ENCODE measurements around the gene MACROD1. TPM values are rescaled to one million over a fixed set of nuclear protein-coding genes. Genes with fewer than 3 reads are reported as not detected.

MACROD1 gene
- total RNA-seq, 2 donors from 2014 or later: 50.7 to 59.0 TPM

DNA sequence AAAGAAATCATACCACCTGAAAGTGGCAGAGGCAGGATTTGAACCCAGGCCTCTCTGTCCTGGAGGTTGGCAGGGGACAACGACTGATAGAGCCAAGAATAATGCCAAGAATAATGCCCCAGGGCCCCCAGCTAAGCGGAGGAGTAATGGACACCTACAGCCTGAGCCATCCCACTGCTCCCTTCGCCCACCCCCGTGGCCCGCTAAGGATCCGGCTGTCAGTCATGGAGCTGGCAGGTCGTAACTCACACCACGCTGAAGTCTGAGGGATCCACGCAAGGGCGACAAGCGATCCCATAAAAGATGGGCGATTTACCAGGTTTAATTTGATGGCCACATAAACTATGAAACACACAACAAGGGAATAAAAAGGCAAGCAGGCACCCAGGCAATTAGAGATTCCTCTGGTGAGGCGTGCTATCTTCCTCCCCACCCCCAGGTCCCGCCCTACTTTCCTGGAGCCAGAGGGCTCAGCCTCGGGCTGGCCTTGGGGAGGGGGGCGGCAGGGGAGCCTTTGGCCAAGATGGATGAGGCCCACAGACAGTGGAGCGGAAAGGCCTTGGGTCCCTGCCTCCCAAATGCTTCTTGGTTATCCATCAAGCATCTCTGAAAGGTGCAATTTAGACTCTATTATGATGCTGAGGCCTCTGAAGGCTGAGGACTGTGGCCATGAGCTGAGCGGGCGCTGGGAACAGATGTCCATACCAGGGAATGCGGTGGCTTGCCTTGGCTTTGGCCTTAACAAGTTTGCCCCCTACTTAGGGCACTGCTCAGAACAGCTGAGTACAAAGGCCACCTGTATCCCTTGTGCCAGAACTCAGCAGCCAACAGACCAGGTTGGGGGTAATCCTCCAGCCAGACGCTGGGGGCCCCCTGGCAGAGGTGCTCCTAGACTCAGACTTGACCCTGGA lies 55.2 kb downstream of the MACROD1 start:
- Histone ChIP-seq H3K9me3 (no peaks in the 10 kb centered on the region), H3K36me3 (no peaks in the 10 kb centered on the region), H3K27me3 (no peaks in the 10 kb centered on the region), H3K4me1 (no peaks in the 10 kb centered on the region), H3K27ac (no peak overlapping the region), H3K4me3 (no peak overlapping the region)
- no peak for TF ChIP-seq CTCF (IDR thresholded peaks at IDR 0.05)
- no peak for DNase-seq (ENCODE audit: low spot score)

GRCh38 chr11:64109332-64109731 lies 56.6 kb downstream of the MACROD1 start:
- no peak overlapping the region for H3K27ac ChIP-seq
- no peaks in the 10 kb centered on the region for H3K36me3 ChIP-seq
- H3K9me3 ChIP-seq: no peaks in the 10 kb centered on the region
- H3K27me3 ChIP-seq: no peaks in the 10 kb centered on the region
- DNase-seq (ENCODE audit: low spot score): no peak
- H3K4me1 ChIP-seq: no peaks in the 10 kb centered on the region
- no peak overlapping the region for H3K4me3 ChIP-seq
- no peak for TF ChIP-seq CTCF (IDR thresholded peaks at IDR 0.05)

DNA sequence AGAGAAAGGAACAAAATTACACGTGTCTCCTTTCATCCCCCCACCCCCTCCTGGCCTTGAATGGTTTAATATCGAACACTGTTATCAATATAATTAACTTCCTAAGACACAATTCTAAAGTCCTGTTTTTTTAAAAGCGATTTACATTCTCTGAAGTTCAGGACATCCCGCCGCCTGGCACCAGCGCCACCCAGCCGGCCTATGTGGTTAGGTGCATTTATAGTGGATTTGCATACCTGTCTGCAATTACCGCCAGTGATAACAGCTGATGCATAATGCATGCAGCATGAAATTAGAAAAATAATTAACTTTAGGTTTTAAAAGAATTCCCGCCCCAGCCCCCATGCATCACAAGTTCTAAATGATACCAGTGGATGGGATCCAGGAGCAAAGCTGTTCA lies 58.6 kb downstream of the MACROD1 start:
- no peak for TF ChIP-seq CTCF (IDR thresholded peaks at IDR 0.05)
- Histone ChIP-seq H3K4me3 (no peak overlapping the region), H3K27ac (no peak overlapping the region), H3K9me3 (no peaks in the 10 kb centered on the region), H3K27me3 (no peaks in the 10 kb centered on the region), H3K36me3 (no peaks in the 10 kb centered on the region), H3K4me1 (no peaks in the 10 kb centered on the region)
- no peak for DNase-seq (ENCODE audit: low spot score)

DNA sequence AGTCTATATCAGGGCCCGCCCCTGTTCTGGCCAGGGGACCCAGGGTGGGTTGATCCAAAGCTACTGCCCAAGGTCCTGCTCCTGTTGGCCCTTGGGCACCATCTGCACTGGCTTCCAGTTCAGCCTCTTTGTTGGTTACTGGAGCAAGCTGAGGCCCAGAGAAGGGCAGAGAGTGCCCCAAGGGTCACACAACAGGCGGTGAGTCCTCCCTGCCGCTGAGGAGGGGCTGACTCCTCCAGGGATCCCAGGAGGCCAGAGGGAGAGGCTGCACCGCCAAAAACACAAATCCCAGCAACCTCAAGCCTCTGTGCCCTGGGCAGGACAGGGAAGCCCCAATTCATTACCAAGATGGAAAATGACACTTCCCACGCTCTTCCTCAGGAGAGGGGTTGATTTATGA lies 61.3 kb downstream of the MACROD1 start:
- no peak overlapping the region for H3K27ac ChIP-seq
- DNase-seq (ENCODE audit: low spot score): no peak
- H3K9me3 ChIP-seq: no peaks in the 10 kb centered on the region
- TF ChIP-seq CTCF (IDR thresholded peaks at IDR 0.05): no peak
- H3K4me1 ChIP-seq: no peaks in the 10 kb centered on the region
- H3K27me3 ChIP-seq: no peaks in the 10 kb centered on the region
- H3K4me3 ChIP-seq: no peak overlapping the region
- no peaks in the 10 kb centered on the region for H3K36me3 ChIP-seq

- DNase-seq (ENCODE audit: low spot score): no peak
- Histone ChIP-seq H3K9me3 (no peaks in the 10 kb centered on the region), H3K27ac (no peak overlapping the region), H3K27me3 (no peaks in the 10 kb centered on the region), H3K4me1 (no peaks in the 10 kb centered on the region), H3K4me3 (no peak overlapping the region), H3K36me3 (no peaks in the 10 kb centered on the region)
- TF ChIP-seq CTCF (IDR thresholded peaks at IDR 0.05): no peak
These were observed 62.5 kb downstream of the MACROD1 start for GRCh38 chr11:64103277-64103985.
